Measurements from ENCODE around the gene SCARF1.

The SCARF1 gene

DNA sequence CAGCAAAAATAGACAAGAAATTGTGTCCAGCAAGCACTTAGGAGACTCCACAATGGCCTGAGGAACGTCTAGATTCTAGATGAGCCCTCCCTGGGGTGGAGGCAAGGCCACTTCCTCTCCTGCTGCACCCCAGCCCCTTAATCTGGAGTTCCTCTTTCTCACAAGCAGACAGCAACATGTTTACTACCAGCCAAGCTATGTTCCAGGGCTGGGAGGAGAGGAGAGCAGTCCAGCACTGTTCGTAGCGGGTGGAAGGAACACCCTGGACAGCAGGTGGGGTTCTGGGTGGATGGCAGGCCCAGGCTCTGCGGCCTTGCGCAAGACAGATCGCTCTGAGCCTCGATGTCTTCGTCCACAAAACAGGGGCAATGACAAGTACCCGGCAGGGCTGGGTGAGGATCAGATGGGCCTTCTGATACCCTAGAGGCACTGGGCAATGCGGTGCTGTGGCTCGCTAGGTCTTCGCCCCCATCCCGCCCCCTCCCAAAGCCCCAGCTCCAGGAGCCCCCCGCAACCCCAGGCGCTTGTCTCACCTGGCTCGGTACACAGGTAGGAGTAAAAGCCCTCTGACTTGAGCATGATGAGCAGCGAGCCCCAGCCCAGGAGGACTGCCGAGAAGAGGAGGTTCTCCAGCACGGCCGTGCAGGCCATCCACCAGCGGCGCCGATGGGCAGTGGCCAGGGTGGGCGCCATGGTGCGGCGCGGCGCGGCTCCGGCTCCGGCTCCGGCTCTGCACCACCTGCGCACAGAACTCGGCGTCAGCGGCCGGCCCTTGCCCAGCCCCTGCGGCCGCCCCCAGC is 18.1 kb downstream of the SCARF1 start:
- peak; percentile 77 to 79 (median 78) for DNase-seq

DNA sequence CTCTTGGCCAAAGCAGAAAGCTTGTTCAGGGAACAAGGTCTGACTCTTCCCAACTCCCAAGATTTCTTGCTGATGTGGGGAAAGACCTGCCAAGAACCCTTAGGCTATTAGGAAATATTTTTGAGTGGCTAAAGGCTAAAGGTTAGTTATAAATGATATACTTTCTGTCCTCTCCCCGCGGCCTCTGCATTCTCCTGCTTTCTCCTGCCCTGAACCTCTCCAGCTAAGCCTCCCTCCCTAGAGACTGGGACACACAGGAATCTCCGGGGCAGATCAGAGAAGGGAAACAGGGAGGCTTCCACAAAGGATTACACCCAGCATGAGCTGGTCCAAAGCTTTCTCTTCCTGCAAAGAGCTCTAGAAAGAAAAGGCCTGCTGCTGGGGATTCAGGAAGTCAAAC is 19.2 kb downstream of the SCARF1 start:
- DNase-seq = no peak

DNA sequence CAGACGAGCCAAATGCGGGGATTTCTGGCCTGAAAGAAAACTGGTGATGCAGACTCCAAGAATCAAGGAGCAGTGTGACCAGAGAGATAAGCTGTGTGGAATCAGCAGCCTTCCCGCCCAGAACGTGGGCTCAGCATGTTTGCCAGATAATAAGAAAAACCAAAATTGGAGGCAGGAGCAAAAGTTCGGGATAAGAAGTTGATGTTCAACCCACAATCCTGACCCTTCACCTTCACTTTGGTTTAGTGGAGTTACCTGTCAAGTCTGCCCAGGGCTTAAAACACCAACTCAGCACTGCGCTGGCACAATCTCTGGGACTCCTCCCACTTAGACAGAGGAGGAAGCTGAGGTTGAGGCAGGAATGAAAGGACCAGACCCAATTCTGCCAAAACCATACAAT is 20.0 kb downstream of the SCARF1 start:
- DNase-seq = no peak

DNA sequence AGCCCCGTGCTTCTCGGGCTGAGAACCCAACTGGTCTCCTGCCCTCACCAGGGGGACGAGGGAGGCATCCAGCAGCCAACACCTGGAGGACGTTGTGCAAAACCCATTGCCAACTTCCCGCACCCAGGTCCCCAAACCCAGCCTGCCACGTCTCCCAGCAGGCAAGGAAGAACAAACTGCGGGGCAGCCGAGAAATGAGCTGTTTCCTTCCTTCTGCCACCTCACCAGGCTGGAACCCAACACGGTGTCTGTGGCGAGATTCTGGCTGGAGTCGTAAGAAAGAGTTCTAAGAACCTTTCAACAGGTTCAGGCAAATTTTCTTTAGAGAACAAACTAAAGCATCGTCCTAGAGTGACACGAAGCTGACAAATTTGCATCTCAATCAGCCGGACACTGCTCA is 20.5 kb downstream of the SCARF1 start:
- DNase-seq = no peak

DNA sequence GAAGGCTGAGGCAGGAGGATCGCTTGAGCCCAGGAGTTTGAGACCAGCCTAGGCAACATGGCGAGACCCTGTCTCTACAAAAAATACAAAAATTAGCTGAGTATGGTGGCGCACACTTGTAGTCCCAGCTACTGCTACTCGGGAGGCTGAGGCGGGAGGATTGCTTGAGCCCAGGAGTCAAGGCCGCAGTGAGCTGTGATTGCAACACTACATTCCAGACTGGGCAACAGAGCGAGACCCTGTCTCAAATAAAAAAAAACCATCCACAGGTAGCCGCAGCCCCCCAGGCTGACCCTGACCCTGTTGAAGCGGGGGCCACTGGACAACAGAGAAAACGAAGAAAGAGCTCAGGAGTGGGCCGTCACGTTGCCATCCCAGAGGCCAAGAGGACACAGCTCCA is 20.9 kb downstream of the SCARF1 start:
- DNase-seq = no peak

DNA sequence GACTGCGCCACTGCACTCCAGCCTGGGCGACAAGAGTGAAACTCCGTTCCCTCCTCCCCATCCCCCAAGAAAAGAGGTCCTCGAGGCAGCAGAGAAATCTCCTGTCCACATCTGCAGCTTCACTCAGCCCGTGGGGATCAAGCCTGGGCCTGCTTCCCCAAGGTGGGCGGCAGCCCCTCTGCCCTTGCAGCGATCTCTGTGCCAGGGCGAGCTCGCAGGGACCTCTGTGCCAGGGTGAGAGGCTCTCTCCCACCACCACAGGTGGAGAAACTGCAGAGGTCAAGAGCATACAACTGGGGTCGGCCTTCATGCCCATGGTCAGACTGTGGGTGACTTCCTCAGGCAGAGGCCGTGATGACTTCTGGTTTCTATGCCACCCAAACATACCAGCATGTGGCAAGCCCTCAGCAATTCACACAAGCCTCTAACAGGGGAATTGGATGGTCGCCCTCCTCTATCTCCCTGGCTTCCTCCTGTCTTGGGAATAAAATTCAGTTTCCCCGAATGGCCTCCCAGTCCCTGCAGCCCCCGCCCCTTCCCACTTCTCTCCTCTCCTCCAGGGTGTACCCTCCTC is 22.4 kb downstream of the SCARF1 start:
- DNase-seq = peak; percentile 51 to 54 (median 51)

DNA sequence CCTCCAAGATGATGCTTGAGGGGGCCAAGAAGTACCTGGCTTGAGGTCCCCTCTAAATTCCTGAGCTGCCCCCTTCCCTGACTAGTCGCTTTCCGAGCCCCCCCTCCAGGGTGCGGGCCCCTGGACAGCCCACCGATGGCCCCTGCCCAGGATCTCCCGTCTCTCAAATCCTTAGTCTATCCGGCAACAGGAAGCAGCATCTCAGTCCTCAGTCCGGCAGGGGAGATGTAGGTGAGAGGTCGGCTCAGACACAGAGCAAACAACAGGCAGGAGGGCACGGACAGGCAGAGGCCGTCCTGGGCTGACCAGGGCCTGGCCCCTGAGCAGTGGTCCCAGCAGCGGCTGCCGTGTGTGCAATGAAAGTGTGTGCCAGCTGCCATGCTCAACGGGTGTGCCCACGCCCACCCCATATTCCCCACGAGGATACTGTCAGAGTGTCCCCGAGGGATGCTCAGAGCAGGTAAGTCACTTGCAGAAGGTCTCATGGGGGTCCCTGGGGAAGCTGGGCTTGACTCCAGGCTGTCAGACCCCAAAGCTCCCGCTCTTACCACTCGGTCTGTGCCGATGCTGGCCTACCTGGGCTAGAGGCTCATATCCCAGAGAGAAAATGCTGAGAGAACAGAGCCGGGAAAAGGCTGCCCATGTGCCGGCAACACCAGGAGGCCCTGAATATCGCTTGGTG is 24.1 kb downstream of the SCARF1 start:
- DNase-seq = no peak

DNA sequence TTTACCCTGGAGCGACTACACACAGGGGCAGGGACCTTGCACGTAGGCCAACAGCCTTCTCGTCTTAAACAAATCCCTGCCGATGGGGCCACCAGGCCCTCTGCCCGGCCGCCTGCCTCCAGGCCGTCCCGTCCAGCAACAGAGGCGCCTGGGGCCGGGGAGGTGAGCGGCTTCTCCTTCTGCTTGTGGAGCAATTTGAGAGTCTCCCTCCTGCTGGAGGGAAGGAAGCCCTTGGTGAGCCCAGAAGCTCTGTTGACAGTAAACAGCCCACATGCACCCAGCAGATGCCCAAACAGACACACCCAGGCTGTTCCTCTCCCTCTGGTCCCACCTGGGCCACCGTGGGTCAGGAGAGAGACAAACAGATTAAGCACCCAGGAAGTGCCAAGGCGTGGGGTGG is 25.0 kb downstream of the SCARF1 start:
- DNase-seq = no peak

DNA sequence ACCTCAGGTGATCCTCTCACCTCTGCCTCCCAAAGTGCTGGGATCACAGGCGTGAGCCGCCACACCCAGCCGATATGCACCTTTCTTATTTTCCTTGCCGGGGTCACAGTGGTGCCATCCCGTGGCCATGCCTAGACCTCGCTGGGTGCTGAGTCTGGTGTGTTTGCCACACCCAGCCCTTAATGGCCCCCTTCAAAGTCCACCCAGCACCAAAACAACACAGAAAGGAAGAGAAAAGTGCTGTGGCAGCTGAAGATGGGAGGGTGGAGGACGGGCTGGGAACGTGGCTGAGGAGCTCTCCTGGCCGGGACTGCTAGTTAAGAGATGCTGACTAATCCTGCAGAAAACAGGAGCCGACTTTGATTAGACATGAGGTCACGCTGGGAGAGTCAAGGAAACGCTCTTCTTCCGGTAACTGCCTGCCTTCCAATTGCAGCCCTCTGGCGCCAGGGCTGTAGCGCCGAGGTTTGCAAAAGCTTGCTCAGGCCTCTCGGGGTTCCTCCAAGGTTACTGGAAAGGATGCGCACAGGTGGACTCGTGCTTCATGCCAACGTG is 27.8 kb downstream of the SCARF1 start:
- DNase-seq = peak; percentile 64 to 80 (median 68)

DNA sequence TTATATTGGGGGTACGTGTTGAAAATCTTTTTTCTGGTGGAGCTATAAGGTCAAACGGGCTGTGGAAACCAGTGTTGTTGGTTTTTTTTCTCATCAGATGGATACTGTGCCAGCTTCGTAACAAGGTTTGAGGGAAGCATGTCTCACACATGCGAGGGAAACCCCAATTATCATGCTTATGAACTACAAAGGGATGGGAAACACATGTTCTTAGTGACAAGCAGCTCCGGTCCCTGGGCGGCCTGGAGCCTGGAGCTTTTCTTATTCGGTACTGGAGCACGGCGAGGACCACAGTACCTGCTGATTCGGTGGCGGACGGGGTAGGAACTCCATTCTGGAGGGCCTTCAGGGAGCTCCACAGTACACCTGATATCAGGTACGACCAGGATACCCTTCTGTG is 29.4 kb downstream of the SCARF1 start:
- DNase-seq = no peak

DNA sequence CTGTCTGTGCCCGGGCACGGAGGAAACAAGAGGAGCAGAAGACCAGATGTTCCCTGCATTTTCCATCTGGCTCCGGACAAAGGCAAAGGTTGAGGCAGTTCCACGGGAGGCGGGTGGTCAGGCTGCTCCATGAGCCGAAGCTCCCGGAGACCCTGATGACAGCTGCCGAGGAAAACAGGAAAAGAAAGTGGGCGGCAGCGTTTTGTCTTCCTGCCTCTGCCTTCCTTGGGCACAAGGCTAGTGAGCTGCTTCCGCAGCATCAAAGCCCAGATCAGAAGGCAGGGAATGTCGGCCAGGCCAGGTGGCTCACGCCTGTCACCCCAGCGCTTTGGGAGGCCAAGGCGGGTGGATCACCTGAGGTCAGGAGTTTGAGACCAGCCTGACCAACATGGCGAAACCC is 33.1 kb downstream of the SCARF1 start:
- no peak for DNase-seq

DNA sequence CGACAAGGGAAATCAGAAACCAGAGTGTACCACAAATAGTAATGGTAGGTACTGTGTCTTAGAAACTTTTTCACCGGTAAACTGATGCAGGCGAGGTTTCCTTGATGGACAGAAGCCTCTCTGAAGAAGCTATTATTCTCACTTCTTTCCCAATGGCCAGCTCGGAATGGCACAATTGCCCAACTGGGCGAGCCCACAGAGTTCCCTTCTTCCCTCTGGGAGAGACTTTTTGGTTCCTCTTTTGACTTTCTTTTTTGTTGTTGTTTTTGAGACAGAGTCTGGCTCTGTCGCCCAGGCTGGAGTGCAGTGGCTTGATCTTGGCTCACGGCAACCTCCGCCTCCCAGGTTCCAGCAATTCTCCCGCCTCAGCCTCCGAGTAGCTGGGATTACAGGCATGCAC is 33.8 kb downstream of the SCARF1 start:
- peak; percentile 84 to 94 (median 91) for DNase-seq

DNA sequence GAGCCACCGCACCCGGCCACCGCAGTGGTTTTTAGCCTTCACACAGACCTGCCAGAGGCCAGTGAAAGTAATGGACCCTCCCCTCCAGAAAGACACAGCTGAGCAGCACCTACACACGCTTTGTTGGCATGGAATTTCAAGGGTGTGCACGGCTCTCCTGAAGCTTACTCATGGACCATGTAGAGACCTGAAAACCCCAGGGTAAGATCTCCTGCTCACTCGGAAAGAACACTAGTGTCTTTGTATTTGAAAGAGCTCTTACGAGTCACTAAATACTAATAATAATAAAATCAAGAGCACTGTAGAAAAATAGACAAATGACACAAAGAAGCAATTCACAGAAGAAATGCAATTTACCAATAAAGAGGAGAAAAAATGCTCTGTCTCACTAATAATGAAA is 36.9 kb downstream of the SCARF1 start:
- no peak for DNase-seq

DNA sequence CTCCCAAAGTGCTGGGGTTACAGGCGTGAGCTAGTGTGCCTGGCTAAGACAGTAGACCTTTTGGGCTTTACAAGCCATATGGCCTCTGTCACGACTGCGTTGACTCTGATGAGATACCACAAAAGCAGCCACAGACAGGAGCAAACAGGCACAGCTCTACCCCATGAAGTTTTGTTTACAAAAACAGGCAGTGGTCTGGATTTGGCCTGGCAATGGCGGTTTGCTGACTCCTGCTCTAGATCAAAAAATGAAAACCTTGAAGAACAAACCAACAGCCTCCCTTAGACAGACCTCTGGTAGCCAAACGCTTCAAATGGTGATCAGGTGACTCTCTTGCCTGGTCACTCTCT is 37.6 kb downstream of the SCARF1 start:
- no peak for DNase-seq

DNA sequence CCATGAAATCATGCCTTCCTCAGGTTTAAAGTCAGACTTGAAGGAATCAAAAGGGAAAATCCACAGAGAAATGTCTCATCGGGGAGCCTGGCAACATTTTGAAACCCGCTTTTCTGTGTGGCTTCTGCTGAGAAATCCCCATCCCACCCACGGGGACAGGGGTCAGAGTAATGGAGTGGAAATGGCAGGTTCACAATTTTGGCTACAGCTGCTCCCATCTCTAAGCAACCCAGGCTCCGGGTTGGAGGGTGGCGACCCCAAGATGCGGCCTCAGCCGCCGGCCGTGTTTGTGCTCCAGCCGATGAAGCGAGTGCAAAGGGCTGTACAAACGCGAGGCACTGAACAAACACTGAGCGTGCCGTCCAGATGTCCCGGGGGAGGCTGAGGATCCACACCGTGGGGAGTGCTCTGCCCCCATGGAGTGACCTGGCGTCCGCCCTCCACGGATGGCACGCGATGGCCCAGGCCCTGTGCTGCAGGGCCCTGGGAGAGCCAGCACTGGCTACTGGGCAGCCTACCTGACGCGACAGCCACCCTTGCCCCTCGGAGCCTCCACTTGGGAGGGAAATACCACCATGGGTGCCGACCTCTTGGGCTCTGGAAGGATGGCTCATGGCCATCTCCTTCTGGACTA is 39.1 kb downstream of the SCARF1 start:
- peak; percentile 94 to 98 (median 95) for DNase-seq

DNA sequence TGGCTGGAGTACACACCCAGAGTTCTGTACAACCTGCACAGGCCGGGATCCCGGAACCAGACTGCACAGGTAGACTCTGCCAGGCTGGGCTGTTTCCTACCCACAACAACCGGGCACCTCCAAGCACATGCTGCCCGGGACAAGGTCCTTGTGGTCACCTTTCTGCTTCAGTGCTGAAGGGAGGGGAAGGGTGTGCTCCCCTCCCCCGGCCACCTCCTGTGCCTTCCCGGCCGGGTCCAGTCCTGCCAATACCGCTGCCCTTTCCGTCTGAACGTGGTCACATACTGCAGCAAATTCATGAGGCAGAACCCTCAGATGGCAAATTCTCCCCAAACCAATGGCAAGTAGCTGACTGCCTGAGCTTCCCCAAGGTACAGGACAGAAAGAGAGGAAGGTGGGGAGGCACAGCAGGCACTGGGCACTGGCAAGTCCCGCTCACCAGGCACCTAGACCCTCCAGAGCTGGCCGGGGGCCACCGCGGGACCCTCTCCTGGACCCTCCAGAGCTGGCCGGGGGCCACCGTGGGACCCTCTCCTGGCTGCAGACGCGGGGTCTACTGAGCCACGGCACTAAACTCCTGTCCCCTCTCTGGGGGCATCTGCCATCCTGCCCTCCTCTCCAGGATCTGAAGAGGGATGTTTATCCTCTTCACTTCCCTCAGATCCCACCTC is 39.7 kb downstream of the SCARF1 start:
- no peak for DNase-seq

DNA sequence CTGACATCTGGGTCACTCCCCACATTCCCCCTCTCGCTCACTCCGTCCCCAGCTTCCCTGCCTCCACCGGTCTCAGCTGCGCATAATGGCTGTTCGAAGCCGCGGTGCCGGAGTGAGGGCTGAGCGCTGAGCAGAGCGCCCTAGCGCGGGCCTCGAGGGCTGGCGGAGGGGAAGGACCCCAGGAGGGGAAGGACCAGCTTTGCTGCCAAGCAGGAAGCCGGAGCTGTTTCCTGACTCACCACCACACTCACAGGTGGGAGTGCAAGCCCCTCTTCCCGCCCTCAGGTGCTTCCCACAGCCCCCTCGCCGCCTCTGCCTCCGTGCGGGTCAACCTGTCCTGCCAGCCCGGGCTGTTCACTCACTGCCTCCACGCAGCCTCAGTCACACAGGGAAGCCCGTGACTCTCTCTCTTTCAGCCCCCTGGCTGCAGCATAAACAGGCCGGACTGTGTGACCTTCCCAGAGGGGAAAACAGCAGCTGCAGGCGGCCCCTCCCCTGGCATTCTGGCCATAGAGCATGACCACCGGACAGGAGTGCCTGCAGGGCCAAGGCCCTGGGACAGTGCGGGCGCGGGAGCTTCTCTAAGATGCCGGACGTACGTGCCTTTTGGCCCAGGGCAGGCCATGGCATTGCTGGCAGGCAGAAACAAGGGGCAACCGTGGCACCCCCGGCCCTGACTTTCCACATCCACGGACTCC is 40.6 kb downstream of the SCARF1 start:
- no peak for DNase-seq

DNA sequence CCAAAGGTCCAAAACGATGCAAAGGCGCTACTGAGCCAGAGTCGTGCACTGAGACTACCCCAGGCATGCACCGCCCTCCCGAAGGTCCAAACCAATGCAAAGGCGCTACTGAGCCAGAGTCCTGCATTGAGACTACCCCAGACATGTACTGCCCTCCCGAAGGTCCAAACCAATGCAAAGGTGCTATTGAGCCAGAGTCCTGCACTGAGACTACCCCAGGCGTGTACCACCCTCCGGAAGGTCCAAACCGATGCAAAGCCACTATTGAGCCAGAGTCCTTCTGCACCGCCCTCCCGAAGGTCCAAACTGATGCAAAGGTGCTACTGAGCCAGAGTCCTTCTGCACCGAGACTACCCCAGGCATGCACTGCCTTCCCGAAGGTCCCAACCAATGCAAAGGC is 44.0 kb downstream of the SCARF1 start:
- no peak for DNase-seq

DNA sequence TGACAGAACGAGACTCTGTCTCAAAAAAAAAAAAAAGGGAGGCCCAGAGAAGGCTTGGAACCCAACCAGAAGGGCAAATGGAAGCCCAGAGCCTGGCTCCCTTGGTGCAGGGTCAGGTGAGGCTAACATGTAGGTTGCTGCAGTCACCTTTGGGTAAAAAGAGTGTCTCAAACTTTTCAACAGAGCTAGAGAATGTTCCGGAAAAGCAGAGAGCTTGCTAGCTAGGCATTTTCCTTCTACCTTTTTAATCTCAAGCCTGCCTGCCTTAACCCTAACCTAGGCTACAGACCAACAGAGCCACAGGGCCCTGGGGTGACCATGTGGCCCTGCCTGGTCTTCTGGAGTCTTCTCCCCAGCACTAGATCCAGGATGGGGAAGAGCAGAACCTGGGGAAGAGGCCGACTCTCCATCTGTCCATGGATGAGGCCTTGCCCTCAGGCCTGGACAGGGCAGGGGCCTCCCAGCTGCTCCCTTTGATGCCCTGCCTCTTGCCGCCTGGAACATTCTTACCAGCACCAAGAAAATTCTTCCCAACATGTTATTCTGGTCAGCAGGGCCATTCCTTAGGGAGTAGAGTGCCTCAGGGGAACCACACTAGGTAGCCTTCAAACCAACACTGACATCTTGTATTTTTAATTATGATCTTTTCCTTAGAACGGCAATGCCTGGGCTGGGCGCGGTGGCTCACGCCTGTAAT is 47.0 kb downstream of the SCARF1 start:
- no peak for DNase-seq

DNA sequence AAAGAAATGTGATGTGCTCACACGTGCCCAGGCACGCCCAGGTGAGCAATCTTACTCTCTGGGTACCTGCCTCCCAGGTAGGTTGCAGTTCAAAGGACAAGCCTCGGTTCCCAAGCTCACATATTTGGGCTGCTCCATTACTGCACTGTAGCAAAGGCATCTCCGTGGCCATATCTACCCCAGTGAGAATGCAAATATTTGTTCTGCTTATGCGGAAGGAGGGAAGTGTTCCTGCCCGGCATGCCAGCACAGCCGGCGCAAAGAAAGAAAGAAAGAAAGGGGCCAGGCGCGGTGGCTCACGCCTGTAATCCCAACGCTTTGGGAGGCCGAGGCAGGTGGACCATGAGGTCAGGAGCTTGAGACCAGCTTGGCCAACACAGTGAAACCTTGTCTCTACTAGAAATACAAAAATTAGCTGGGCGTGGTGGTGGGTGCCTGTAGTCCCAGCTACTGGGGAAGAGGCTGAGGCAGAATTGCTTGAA is 47.6 kb downstream of the SCARF1 start:
- no peak for DNase-seq

DNA sequence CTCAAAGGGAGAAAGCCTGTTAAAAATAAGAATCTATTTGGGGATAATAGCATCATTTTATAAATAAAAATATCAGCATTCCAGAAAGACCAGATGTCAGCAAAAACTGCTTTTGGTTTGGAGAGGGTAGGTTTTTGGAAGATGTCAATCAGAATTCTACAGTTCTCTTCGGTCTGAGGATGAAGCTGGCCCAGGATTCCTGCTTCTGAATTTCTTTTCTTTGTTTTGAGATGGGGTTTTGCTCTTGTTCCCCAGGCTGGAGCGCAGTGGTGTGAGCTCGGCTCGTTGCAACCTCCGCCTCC is 52.0 kb downstream of the SCARF1 start:
- DNase-seq = no peak
